Dendritic cell treated with granulocyte-macrophage colony-stimulating factor and Interleukin-4, amounts not matched to agents 40 ng/mL and 50 ng/mL, for 4 days (primary cell): ENCODE data around the gene MYOG.

Experiments
- H3K27ac Mint-ChIP-seq: one replicate; pipeline ENCODE4 v1.8.0; 2022; ENCODE audit warnings: mild to moderate bottlenecking, mixed read lengths
- H3K27me3 Mint-ChIP-seq: one replicate; pipeline ENCODE4 v1.8.0; 2022; ENCODE audit warnings: mild to moderate bottlenecking, mixed read lengths
- H3K36me3 Mint-ChIP-seq: one replicate; pipeline ENCODE4 v1.8.0; 2022; ENCODE audit warnings: low read depth, mixed read lengths
- H3K4me1 Mint-ChIP-seq: one replicate; pipeline ENCODE4 v1.8.0; 2022; ENCODE audit warnings: low read depth, mixed read lengths
- H3K4me3 Mint-ChIP-seq: one replicate; pipeline ENCODE4 v1.8.0; 2022; ENCODE audit warnings: mild to moderate bottlenecking, moderate library complexity, mixed read lengths
- H3K9me3 Mint-ChIP-seq: one replicate; pipeline ENCODE4 v1.8.0; 2022; ENCODE audit warnings: mixed read lengths
- intact Hi-C: fragments of 100-400 bp; cut with micrococcal nuclease; formaldehyde crosslinking; loops from one replicate; pipeline ENCODE4 v1.15.0; 2022

Gene MYOG

GRCh38 chr1:203089001-203089650 is 3.3 kb upstream of the MYOG start:
- no peaks in the 10 kb centered on the region for H3K36me3 Mint-ChIP-seq
- H3K27me3 Mint-ChIP-seq: peaks cover 29% of the 10 kb centered on the region
- intact Hi-C loops: no loop called here
- no peak overlapping the region for H3K4me3 Mint-ChIP-seq
- peaks cover 2% of the 10 kb centered on the region for H3K9me3 Mint-ChIP-seq
- peaks cover 16% of the 10 kb centered on the region for H3K4me1 Mint-ChIP-seq
- no peak overlapping the region for H3K27ac Mint-ChIP-seq

- H3K27me3 Mint-ChIP-seq: peaks cover 31% of the 10 kb centered on the region
- H3K27ac Mint-ChIP-seq: no peak overlapping the region
- H3K4me3 Mint-ChIP-seq: no peak overlapping the region
- H3K9me3 Mint-ChIP-seq: no peaks in the 10 kb centered on the region
- H3K36me3 Mint-ChIP-seq: no peaks in the 10 kb centered on the region
- intact Hi-C loops: no loop called here
- H3K4me1 Mint-ChIP-seq: peaks cover 23% of the 10 kb centered on the region
Measured at GRCh38 chr1:203088441-203088840, 2.6 kb upstream of the MYOG start.

- intact Hi-C loops: no loop called here
- Mint-ChIP-seq H3K9me3 (no peaks in the 10 kb centered on the region), H3K4me1 (peaks cover 35% of the 10 kb centered on the region), H3K27ac (no peak overlapping the region), H3K36me3 (no peaks in the 10 kb centered on the region), H3K4me3 (no peak overlapping the region), H3K27me3 (peaks cover 28% of the 10 kb centered on the region)
Measured at GRCh38 chr1:203086992-203087763, 1.4 kb upstream of the MYOG start.

GRCh38 chr1:203084588-203085527 is 954 bp downstream of the MYOG start:
- Mint-ChIP-seq H3K4me3 (no peak overlapping the region), H3K4me1 (peaks cover 38% of the 10 kb centered on the region), H3K36me3 (no peaks in the 10 kb centered on the region), H3K27me3 (peaks cover 18% of the 10 kb centered on the region), H3K9me3 (no peaks in the 10 kb centered on the region), H3K27ac (no peak overlapping the region)
- intact Hi-C loops: no loop called here

GRCh38 chr1:203083463-203083921 is 2.3 kb downstream of the MYOG start:
- Mint-ChIP-seq H3K27me3 (peaks cover 12% of the 10 kb centered on the region), H3K36me3 (no peaks in the 10 kb centered on the region), H3K4me1 (peaks cover 44% of the 10 kb centered on the region), H3K27ac (peak overlapping the region; percentile 53), H3K4me3 (no peak overlapping the region), H3K9me3 (no peaks in the 10 kb centered on the region)
- intact Hi-C loops: no loop called here

GRCh38 chr1:203082571-203083462 is 3.0 kb downstream of the MYOG start:
- intact Hi-C loops: no loop called here
- Mint-ChIP-seq H3K36me3 (no peaks in the 10 kb centered on the region), H3K4me1 (peaks cover 49% of the 10 kb centered on the region), H3K27me3 (peaks cover 11% of the 10 kb centered on the region), H3K9me3 (no peaks in the 10 kb centered on the region), H3K4me3 (no peak overlapping the region), H3K27ac (peak overlapping the region; percentile 6)

GRCh38 chr1:203082231-203082505 is 3.6 kb downstream of the MYOG start:
- Mint-ChIP-seq H3K27me3 (peaks cover 6% of the 10 kb centered on the region), H3K27ac (peak overlapping the region; percentile 6), H3K4me3 (no peak overlapping the region), H3K4me1 (peaks cover 44% of the 10 kb centered on the region), H3K9me3 (no peaks in the 10 kb centered on the region), H3K36me3 (no peaks in the 10 kb centered on the region)
- intact Hi-C loops: no loop called here

- H3K27ac Mint-ChIP-seq: no peak overlapping the region
- H3K4me1 Mint-ChIP-seq: peaks cover 43% of the 10 kb centered on the region
- peaks cover 6% of the 10 kb centered on the region for H3K27me3 Mint-ChIP-seq
- no peaks in the 10 kb centered on the region for H3K9me3 Mint-ChIP-seq
- no peaks in the 10 kb centered on the region for H3K36me3 Mint-ChIP-seq
- no peak overlapping the region for H3K4me3 Mint-ChIP-seq
- intact Hi-C loops: no loop called here
Measured at GRCh38 chr1:203081465-203082230, 4.2 kb downstream of the MYOG start.

- Mint-ChIP-seq H3K36me3 (no peaks in the 10 kb centered on the region), H3K27me3 (peaks cover 6% of the 10 kb centered on the region), H3K4me1 (peaks cover 50% of the 10 kb centered on the region), H3K4me3 (no peak overlapping the region), H3K9me3 (no peaks in the 10 kb centered on the region), H3K27ac (no peak overlapping the region)
- intact Hi-C loops: no loop called here
Measured at GRCh38 chr1:203080456-203080855, 5.4 kb downstream of the MYOG start.

- H3K9me3 Mint-ChIP-seq: no peaks in the 10 kb centered on the region
- no peak overlapping the region for H3K4me3 Mint-ChIP-seq
- H3K36me3 Mint-ChIP-seq: no peaks in the 10 kb centered on the region
- intact Hi-C loops: no loop called here
- H3K27ac Mint-ChIP-seq: no peak overlapping the region
- H3K27me3 Mint-ChIP-seq: peaks cover 7% of the 10 kb centered on the region
- peaks cover 59% of the 10 kb centered on the region for H3K4me1 Mint-ChIP-seq
Measured at GRCh38 chr1:203078478-203078877, 7.3 kb downstream of the MYOG start.

- intact Hi-C loops: no loop called here
- no peaks in the 10 kb centered on the region for H3K9me3 Mint-ChIP-seq
- no peak overlapping the region for H3K27ac Mint-ChIP-seq
- H3K27me3 Mint-ChIP-seq: peaks cover 7% of the 10 kb centered on the region
- peaks cover 59% of the 10 kb centered on the region for H3K4me1 Mint-ChIP-seq
- no peak overlapping the region for H3K4me3 Mint-ChIP-seq
- no peaks in the 10 kb centered on the region for H3K36me3 Mint-ChIP-seq
Measured at GRCh38 chr1:203077956-203078355, 7.9 kb downstream of the MYOG start.

- Mint-ChIP-seq H3K27me3 (peaks cover 7% of the 10 kb centered on the region), H3K4me3 (no peak overlapping the region)
Measured at GRCh38 chr1:203077367-203077766, 8.4 kb downstream of the MYOG start.

More at GRCh38 chr1:203077367-203077766, 8.4 kb downstream of the MYOG start:
- intact Hi-C loops: no loop called here
- H3K27ac Mint-ChIP-seq: no peak overlapping the region
- peaks cover 53% of the 10 kb centered on the region for H3K4me1 Mint-ChIP-seq
- H3K9me3 Mint-ChIP-seq: no peaks in the 10 kb centered on the region
- peaks cover 2% of the 10 kb centered on the region for H3K36me3 Mint-ChIP-seq
